Measurements from ENCODE around the gene EFEMP2. TPM values are rescaled to one million over a fixed set of nuclear protein-coding genes. Genes with fewer than 3 reads are reported as not detected.

The EFEMP2 gene
- polyA plus RNA-seq, 1 donor, result 37.7 TPM

DNA sequence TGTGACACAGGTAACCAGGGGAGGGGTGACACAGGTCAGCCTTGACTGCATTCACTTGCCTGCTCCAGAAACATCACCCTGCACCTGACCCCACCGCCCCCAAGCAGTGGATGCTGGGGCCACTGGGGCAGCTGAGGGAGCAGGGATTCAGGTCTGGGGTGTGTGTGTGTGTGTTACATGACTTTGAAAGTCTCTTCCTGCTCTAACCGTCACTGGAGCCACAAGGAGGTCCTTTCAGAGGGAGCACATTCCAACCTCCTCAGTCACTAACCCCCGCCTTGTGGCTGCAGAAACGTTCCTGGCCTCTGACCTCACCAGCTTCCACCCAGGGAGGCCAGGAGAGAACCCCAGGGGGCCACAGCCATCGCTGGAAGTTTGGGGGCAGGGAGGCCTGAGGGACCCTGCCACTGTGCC, 30.5 kb upstream of the EFEMP2 start:
- no peak overlapping the region for H3K4me3 ChIP-seq (ENCODE audit: low read length)
- H3K4me1 ChIP-seq (ENCODE audit: control insufficient read depth, insufficient read depth, low read length), result peaks cover 9% of the 10 kb centered on the region
- H3K9me3 ChIP-seq (ENCODE audit: control insufficient read depth, low read depth, low read length), result peaks cover 9% of the 10 kb centered on the region
- H3K27me3 ChIP-seq (ENCODE audit: control insufficient read depth, insufficient read depth, low read length), result peaks cover 68% of the 10 kb centered on the region
- H3K36me3 ChIP-seq (ENCODE audit: control insufficient read depth, insufficient read depth, low read length), result no peaks in the 10 kb centered on the region
- no CpG with 5 or more reads among the region's 5 CpGs for WGBS (ENCODE audit: insufficient coverage, low lambda C conversion rate)
- DNase-seq, result no peak
- no peak overlapping the region for H3K27ac ChIP-seq (ENCODE audit: low read length)

DNA sequence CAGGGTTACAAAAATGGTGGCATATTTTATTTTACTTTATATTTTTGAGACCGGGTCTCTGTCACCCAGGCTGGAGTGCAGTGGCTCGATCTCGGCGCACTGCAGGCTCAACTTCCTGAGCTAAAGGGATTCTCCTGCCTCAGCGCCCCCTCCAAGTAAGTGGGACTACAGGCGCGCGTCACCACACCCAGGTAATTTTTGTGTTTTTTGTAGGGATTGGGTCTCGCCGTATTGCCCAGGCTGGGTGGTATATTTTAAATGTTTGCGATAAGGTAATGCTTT, 28.2 kb upstream of the EFEMP2 start:
- DNase-seq, result no peak
- Histone ChIP-seq H3K9me3 (ENCODE audit: control insufficient read depth, low read depth, low read length) (peaks cover 9% of the 10 kb centered on the region), H3K4me1 (ENCODE audit: control insufficient read depth, insufficient read depth, low read length) (peaks cover 9% of the 10 kb centered on the region), H3K36me3 (ENCODE audit: control insufficient read depth, insufficient read depth, low read length) (no peaks in the 10 kb centered on the region), H3K27me3 (ENCODE audit: control insufficient read depth, insufficient read depth, low read length) (peaks cover 81% of the 10 kb centered on the region), H3K27ac (ENCODE audit: low read length) (no peak overlapping the region), H3K4me3 (ENCODE audit: low read length) (no peak overlapping the region)
- no CpG with 5 or more reads among the region's 11 CpGs for WGBS (ENCODE audit: insufficient coverage, low lambda C conversion rate)

DNA sequence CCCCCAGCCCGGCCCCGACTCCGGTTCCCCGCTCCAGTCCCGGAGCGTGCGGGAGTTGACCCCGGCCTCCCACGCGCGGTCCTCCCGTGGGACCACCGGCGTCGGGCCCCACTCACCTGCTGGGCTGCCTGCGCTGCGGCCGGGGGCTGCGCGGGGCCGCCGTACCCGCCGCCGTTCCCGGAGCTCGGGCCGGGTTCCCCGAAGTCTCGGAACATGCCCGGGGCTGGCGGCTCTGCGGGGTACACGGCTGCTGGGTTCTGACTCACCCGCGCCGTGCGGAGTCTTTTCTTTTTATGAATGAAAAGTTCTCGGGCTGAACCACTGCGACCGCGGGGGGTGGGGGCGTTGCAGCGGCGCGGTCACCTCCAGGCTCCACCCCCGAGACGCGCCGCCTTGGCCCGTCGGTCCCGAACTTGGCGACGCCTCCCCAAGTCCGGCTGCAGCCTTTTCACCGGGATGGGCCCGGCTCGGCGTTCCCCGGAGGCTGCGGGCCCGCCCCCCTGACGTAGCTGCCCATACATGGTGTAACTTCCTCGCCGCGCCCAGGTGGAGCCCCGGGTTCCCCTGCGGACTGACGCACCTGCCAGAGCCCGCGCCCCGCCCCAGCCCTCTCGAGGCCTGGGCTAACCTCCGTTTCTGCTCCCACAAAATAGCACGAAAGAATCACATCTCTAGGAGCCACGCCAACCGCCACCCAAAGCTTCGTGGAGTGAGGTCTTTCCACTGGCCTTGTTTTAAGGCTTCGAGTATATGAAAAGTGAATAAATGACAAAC, 27.7 kb upstream of the EFEMP2 start, which contains the start of gene FOSL1:
TSS of gene FOSL1 (minus strand) at position 264 of the 774 bp plus-strand sequence. CDS start at position 215, 49 bp downstream.
- Histone ChIP-seq H3K27me3 (ENCODE audit: control insufficient read depth, insufficient read depth, low read length) (peaks cover 84% of the 10 kb centered on the region), H3K27ac (ENCODE audit: low read length) (no peak within 1 kb of the TSS), H3K9me3 (ENCODE audit: control insufficient read depth, low read depth, low read length) (peaks cover 9% of the 10 kb centered on the region), H3K4me3 (ENCODE audit: low read length) (peak within 1 kb of the TSS; percentile 24), H3K4me1 (ENCODE audit: control insufficient read depth, insufficient read depth, low read length) (peaks cover 9% of the 10 kb centered on the region), H3K36me3 (ENCODE audit: control insufficient read depth, insufficient read depth, low read length) (no peaks in the 10 kb centered on the region)
- peak; percentile 89 to 94 for DNase-seq
- no CpG with 5 or more reads among the region's 80 CpGs for WGBS (ENCODE audit: insufficient coverage, low lambda C conversion rate)

DNA sequence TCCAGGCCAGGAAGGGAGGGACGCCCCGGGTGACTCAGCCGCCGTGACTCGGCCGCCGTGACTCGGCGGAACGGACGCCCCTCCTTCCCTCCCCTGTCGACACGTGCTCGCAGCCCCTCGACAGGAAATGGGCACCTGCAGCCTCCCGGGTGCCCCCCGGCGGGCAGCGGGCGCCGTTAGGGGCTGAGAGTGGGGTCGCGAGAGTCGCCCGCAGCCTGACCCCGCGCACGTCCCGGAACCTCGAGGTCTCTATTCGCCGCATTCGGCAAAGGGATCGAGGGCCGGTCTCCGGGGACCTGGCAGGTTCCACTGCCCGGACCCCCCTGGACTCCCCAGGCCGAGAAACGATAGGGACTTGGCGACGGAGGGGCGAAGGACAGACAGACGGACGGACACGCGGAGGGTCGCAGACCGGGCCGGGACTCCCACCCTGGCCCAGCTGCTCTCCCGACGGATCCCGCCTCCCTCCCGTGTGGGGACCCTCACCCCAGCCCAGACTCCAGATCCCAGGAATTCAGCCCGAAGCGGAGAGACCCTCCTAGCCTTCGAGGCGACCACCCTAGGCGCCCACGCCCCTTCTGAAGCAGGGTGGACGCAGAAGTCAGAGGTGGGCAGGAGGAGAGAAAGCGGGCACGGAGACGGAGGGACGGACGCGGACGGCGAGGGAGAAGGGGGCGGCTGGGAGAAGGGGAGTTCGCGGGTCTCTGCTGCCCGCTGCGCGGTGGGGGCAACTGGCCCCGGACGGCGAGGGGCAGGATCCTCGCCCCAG, 26.9 kb upstream of the EFEMP2 start:
- WGBS (ENCODE audit: insufficient coverage, low lambda C conversion rate), result no CpG with 5 or more reads among the region's 78 CpGs
- no peak overlapping the region for H3K27ac ChIP-seq (ENCODE audit: low read length)

DNA sequence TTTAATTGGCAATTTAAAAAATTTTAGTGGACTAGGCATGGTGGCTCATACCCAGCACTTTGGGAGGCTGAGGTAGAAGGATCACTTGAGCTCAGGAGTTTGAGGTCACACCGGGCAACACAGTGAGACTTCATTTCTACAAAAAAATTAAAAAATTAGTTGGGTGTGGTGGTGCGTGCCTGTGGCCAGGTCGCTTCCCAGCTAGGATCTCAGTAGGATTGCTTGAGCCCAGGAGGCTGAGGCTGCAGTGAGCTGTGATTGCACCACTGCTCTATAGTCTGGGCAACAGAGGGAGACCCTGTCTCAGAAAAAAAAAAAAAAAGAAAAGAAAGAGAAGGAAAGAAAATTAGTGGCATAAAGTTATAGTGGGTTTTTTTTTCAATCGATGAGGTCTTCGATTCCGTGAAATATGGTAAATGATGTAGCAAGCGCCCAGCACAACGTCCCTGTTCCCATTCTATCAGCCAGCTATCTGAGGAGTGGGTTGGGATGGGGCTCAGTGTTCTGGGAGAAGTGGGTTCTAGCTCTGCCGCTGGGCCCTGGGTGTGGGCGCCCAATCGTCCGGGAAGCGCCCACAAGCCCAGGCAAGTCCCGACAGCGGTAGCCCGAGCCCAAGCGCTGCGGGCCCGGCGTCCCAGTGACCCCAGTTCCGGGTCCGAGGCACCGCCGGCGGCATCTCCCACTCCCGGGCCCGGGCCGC, 26.2 kb upstream of the EFEMP2 start:
- WGBS (ENCODE audit: insufficient coverage, low lambda C conversion rate), result no CpG with 5 or more reads among the region's 28 CpGs
- H3K9me3 ChIP-seq (ENCODE audit: control insufficient read depth, low read depth, low read length), result peaks cover 9% of the 10 kb centered on the region
- no peak overlapping the region for H3K4me3 ChIP-seq (ENCODE audit: low read length)
- no peak overlapping the region for H3K27ac ChIP-seq (ENCODE audit: low read length)
- H3K4me1 ChIP-seq (ENCODE audit: control insufficient read depth, insufficient read depth, low read length), result peaks cover 9% of the 10 kb centered on the region
- no peak for DNase-seq
- H3K36me3 ChIP-seq (ENCODE audit: control insufficient read depth, insufficient read depth, low read length), result no peaks in the 10 kb centered on the region
- peaks cover 79% of the 10 kb centered on the region for H3K27me3 ChIP-seq (ENCODE audit: control insufficient read depth, insufficient read depth, low read length)

More for the DNA sequence above, 26.9 kb upstream of the EFEMP2 start:
- peaks cover 84% of the 10 kb centered on the region for H3K27me3 ChIP-seq (ENCODE audit: control insufficient read depth, insufficient read depth, low read length)
- peaks cover 9% of the 10 kb centered on the region for H3K4me1 ChIP-seq (ENCODE audit: control insufficient read depth, insufficient read depth, low read length)
- H3K36me3 ChIP-seq (ENCODE audit: control insufficient read depth, insufficient read depth, low read length), result no peaks in the 10 kb centered on the region
- H3K4me3 ChIP-seq (ENCODE audit: low read length), result no peak overlapping the region
- peaks cover 9% of the 10 kb centered on the region for H3K9me3 ChIP-seq (ENCODE audit: control insufficient read depth, low read depth, low read length)
- peak in 1 of 2 donors; percentile 62 for DNase-seq

DNA sequence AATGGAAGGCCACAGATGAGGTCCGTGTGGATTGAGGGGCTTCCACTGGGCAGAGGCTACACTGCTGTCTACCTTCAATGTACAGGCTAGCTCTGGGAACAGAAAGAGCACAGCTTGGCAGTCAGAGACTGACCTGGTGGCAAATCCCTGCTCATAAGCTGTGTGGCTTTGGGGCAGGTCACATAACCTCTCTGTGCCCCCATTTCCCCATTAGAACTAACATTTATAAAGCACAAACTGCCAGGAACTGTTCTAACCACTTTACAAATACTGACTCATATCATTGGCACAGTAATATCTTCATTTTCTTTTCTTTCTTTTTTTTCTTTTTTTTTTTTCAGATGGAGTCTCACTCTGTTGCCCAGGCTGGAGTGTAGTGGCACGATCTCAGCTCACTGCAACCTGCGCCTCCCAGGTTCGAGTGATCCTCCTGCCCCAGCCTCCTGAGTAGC, 24.4 kb upstream of the EFEMP2 start:
- no CpG with 5 or more reads among the region's 4 CpGs for WGBS (ENCODE audit: insufficient coverage, low lambda C conversion rate)
- Histone ChIP-seq H3K27ac (ENCODE audit: low read length) (no peak overlapping the region), H3K4me1 (ENCODE audit: control insufficient read depth, insufficient read depth, low read length) (peaks cover 11% of the 10 kb centered on the region), H3K4me3 (ENCODE audit: low read length) (no peak overlapping the region), H3K36me3 (ENCODE audit: control insufficient read depth, insufficient read depth, low read length) (no peaks in the 10 kb centered on the region), H3K9me3 (ENCODE audit: control insufficient read depth, low read depth, low read length) (peaks cover 9% of the 10 kb centered on the region), H3K27me3 (ENCODE audit: control insufficient read depth, insufficient read depth, low read length) (peaks cover 62% of the 10 kb centered on the region)
- DNase-seq, result no peak

DNA sequence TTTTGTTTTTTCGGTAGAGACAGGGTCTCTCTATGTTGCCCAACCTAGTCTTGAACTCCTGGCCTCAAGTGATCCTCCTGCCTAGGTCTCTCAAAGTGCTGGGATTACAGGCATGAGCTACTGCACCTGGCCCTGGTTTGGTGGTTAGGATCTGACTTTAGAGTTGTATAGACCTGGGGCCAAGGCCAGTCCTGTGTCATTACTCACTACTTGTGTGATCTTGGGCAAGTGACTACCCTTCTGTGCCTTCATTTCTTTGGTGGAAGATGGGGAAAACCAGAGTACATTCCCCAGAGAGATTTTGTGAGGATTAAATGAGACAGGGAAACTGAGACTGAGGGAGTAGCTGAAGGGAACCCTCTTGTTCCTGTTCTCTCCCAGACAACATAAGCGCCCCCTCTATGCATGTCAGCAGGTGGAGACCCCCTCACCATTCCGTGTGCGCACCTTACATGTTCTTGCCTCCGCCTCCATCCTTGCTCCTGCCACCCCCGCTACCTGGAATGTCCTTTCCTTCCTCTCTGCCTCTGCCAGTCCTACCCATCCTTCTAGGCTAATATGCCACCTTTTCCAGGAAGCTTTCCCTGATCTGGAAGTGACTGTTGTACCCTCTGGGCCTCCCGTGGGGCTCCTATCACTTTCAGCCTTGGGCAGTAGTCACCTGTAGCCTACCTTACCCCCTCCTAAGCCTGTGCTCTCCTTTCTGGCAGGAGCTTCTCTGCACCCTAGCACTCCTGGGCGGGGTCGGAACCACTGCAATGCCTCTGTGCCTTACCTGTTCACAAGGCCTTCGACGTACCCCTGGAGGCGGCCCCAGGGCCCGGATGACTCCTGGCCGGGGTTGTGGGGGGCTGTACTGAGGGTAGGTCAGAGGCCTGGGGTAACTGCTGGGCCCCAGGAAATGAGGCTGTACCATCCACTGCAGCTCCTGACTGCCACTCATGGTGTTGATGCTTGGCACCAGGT, 23.7 kb upstream of the EFEMP2 start:
- Histone ChIP-seq H3K27ac (ENCODE audit: low read length) (no peak overlapping the region), H3K4me3 (ENCODE audit: low read length) (no peak overlapping the region), H3K9me3 (ENCODE audit: control insufficient read depth, low read depth, low read length) (peaks cover 9% of the 10 kb centered on the region), H3K27me3 (ENCODE audit: control insufficient read depth, insufficient read depth, low read length) (peaks cover 54% of the 10 kb centered on the region), H3K36me3 (ENCODE audit: control insufficient read depth, insufficient read depth, low read length) (no peaks in the 10 kb centered on the region), H3K4me1 (ENCODE audit: control insufficient read depth, insufficient read depth, low read length) (peaks cover 18% of the 10 kb centered on the region)
- DNase-seq, result no peak
- 85% methylated on average over 4 of the region's 14 CpGs for WGBS (ENCODE audit: insufficient coverage, low lambda C conversion rate)

DNA sequence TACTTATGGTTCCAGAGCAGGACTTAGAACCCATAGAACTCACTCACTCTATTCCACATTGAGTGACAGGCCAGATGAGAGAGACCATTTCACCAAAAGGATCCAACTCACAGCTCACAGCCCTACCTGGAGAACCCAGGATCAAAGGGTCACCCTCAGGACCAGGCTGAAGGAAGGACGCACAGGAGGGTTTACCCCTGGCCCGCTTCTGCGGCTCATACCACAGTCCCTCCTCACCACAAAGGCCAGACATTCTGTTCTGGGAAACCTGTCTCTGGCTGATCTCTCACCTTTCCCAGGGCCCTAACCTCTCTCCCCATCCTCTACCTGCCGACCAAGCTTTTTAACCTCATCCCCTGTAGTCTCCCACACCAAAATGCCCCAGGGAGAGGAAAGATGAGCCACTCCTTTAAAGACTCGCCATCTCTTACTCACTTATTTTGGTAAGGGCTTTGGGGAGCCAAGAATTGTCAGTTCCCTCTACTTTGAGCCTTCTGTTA, 22.9 kb upstream of the EFEMP2 start:
- WGBS (ENCODE audit: insufficient coverage, low lambda C conversion rate), result no CpG with 5 or more reads among the region's 5 CpGs
- Histone ChIP-seq H3K4me1 (ENCODE audit: control insufficient read depth, insufficient read depth, low read length) (peaks cover 21% of the 10 kb centered on the region), H3K9me3 (ENCODE audit: control insufficient read depth, low read depth, low read length) (peaks cover 9% of the 10 kb centered on the region), H3K27ac (ENCODE audit: low read length) (no peak overlapping the region), H3K36me3 (ENCODE audit: control insufficient read depth, insufficient read depth, low read length) (no peaks in the 10 kb centered on the region), H3K4me3 (ENCODE audit: low read length) (no peak overlapping the region), H3K27me3 (ENCODE audit: control insufficient read depth, insufficient read depth, low read length) (peaks cover 46% of the 10 kb centered on the region)
- DNase-seq, result no peak

DNA sequence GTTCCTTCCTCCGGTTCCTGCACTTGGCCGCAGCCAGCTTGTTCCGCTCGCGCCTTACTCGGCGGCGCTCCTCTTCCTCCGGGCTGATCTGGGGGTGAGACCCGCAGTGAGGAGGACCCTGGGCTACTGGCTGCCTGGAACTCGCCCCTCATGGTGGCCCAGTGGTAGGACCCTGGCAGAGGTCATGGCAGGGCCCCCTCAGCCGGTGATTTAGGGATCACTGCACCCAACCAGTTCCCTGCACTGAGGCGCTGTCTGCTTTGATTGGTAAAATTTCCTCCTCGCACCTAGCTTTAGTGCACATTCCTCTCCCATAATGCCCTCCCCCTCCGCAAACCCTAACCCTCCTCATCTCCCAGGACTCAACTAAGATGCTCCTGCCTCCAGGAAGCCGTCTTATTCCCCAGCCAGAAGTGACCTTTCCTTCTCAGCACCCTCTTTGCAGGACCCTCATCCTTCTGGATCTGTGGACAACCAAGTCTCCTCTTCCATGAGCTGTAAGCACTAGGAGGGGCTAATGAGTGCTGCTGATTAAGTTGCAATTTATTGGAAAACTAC, 21.5 kb upstream of the EFEMP2 start:
- DNase-seq, result no peak
- Histone ChIP-seq H3K36me3 (ENCODE audit: control insufficient read depth, insufficient read depth, low read length) (no peaks in the 10 kb centered on the region), H3K4me1 (ENCODE audit: control insufficient read depth, insufficient read depth, low read length) (peaks cover 25% of the 10 kb centered on the region), H3K9me3 (ENCODE audit: control insufficient read depth, low read depth, low read length) (peaks cover 2% of the 10 kb centered on the region), H3K27ac (ENCODE audit: low read length) (peak overlapping the region; percentile 17), H3K4me3 (ENCODE audit: low read length) (no peak overlapping the region), H3K27me3 (ENCODE audit: control insufficient read depth, insufficient read depth, low read length) (peaks cover 32% of the 10 kb centered on the region)
- no CpG with 5 or more reads among the region's 16 CpGs for WGBS (ENCODE audit: insufficient coverage, low lambda C conversion rate)

All from large intestine (tissue), 3 donors.